IPS-15b (cell line): ENCODE measurements around the gene PARPBP.
A peak's percentile ranks its signal among the peaks of the same experiment; 100 is the strongest.
"Not testable (repeated sequence)": the region's sequence is repeated elsewhere in the genome, so short reads cannot be mapped to it uniquely, and the experiment has no call there.

Experiments
- H3K27me3 ChIP-seq: one replicate; pipeline ENCODE4 v1.6.1; 2013; ENCODE audit warnings: low read length; ENCODE audit not compliant: control insufficient read depth, insufficient read depth
- H3K36me3 ChIP-seq: one replicate; pipeline ENCODE4 v1.6.1; 2013; ENCODE audit warnings: low read length; ENCODE audit not compliant: control insufficient read depth, insufficient read depth
- H3K4me1 ChIP-seq: one replicate; pipeline ENCODE4 v1.6.1; 2013; ENCODE audit warnings: mild to moderate bottlenecking, low read length; ENCODE audit not compliant: control insufficient read depth, insufficient read depth
- H3K4me3 ChIP-seq: one replicate; pipeline ENCODE4 v1.5.1; 2013; ENCODE audit warnings: low read depth, low read length
- H3K9ac ChIP-seq: one replicate; pipeline ENCODE4 v1.6.1; 2013; ENCODE audit warnings: low read depth, mild to moderate bottlenecking, low read length
- H3K9me3 ChIP-seq: one replicate; pipeline ENCODE4 v1.6.1; 2013; ENCODE audit warnings: mild to moderate bottlenecking, low read length; ENCODE audit not compliant: control insufficient read depth, insufficient read depth

PARPBP gene

GRCh38 chr12:102116392-102116791 lies 3.6 kb upstream of the PARPBP start:
- H3K4me3 ChIP-seq, result no peak overlapping the region
- H3K9me3 ChIP-seq, result no peaks in the 10 kb centered on the region
- no peaks in the 10 kb centered on the region for H3K36me3 ChIP-seq
- H3K9ac ChIP-seq, result no peak overlapping the region
- H3K27me3 ChIP-seq, result no peaks in the 10 kb centered on the region
- H3K4me1 ChIP-seq, result peaks cover 4% of the 10 kb centered on the region

- Histone ChIP-seq H3K9me3 (no peaks in the 10 kb centered on the region), H3K36me3 (no peaks in the 10 kb centered on the region), H3K4me1 (no peaks in the 10 kb centered on the region), H3K9ac (peak overlapping the region; percentile 87), H3K4me3 (peak overlapping the region; percentile 97), H3K27me3 (no peaks in the 10 kb centered on the region)
Measured at GRCh38 chr12:102118874-102119273, 1.1 kb upstream of the PARPBP start.

GRCh38 chr12:102120564-102120873 lies 536 bp downstream of the PARPBP start:
- no peaks in the 10 kb centered on the region for H3K9me3 ChIP-seq
- no peaks in the 10 kb centered on the region for H3K4me1 ChIP-seq
- no peaks in the 10 kb centered on the region for H3K27me3 ChIP-seq
- H3K4me3 ChIP-seq, result peak overlapping the region; percentile 97
- peak overlapping the region; percentile 86 for H3K9ac ChIP-seq
- H3K36me3 ChIP-seq, result no peaks in the 10 kb centered on the region

- H3K4me1 ChIP-seq, result no peaks in the 10 kb centered on the region
- H3K4me3 ChIP-seq, result peak overlapping the region; percentile 97
- H3K9me3 ChIP-seq, result no peaks in the 10 kb centered on the region
- H3K9ac ChIP-seq, result peak overlapping the region; percentile 86
- no peaks in the 10 kb centered on the region for H3K36me3 ChIP-seq
- no peaks in the 10 kb centered on the region for H3K27me3 ChIP-seq
Measured at GRCh38 chr12:102120886-102121285, 903 bp downstream of the PARPBP start.

GRCh38 chr12:102121328-102121727 lies 1.3 kb downstream of the PARPBP start:
- Histone ChIP-seq H3K9ac (peak overlapping the region; percentile 27), H3K4me3 (peak overlapping the region; percentile 97)
- H3K27me3 ChIP-seq, H3K4me1 ChIP-seq, H3K36me3 ChIP-seq, H3K9me3 ChIP-seq: not testable (repeated sequence)

- not testable (repeated sequence) for H3K9me3 ChIP-seq, H3K4me1 ChIP-seq, H3K4me3 ChIP-seq, H3K9ac ChIP-seq, H3K36me3 ChIP-seq, H3K27me3 ChIP-seq
Measured at GRCh38 chr12:102130720-102131119, 10.7 kb downstream of the PARPBP start.

- not testable (repeated sequence) for H3K9me3 ChIP-seq, H3K27me3 ChIP-seq, H3K36me3 ChIP-seq, H3K9ac ChIP-seq, H3K4me1 ChIP-seq, H3K4me3 ChIP-seq
Measured at GRCh38 chr12:102131442-102131841, 11.5 kb downstream of the PARPBP start.

- not testable (repeated sequence) for H3K4me1 ChIP-seq, H3K9me3 ChIP-seq, H3K4me3 ChIP-seq, H3K9ac ChIP-seq, H3K36me3 ChIP-seq, H3K27me3 ChIP-seq
Measured at GRCh38 chr12:102137619-102138018, 17.6 kb downstream of the PARPBP start.

GRCh38 chr12:102142866-102143373 lies 22.9 kb downstream of the PARPBP start:
- not testable (repeated sequence) for H3K9ac ChIP-seq, H3K4me3 ChIP-seq, H3K4me1 ChIP-seq, H3K36me3 ChIP-seq, H3K27me3 ChIP-seq, H3K9me3 ChIP-seq

- no peaks in the 10 kb centered on the region for H3K36me3 ChIP-seq
- no peaks in the 10 kb centered on the region for H3K27me3 ChIP-seq
- H3K9me3 ChIP-seq, result no peaks in the 10 kb centered on the region
- H3K9ac ChIP-seq, result no peak overlapping the region
- no peaks in the 10 kb centered on the region for H3K4me1 ChIP-seq
- no peak overlapping the region for H3K4me3 ChIP-seq
Measured at GRCh38 chr12:102144221-102144620, 24.2 kb downstream of the PARPBP start.

- H3K4me3 ChIP-seq, H3K36me3 ChIP-seq: not testable (repeated sequence)
Measured at GRCh38 chr12:102147062-102147587, 27.1 kb downstream of the PARPBP start.

GRCh38 chr12:102155206-102155605 lies 35.2 kb downstream of the PARPBP start:
- not testable (repeated sequence) for H3K9ac ChIP-seq, H3K36me3 ChIP-seq, H3K4me1 ChIP-seq, H3K4me3 ChIP-seq, H3K27me3 ChIP-seq, H3K9me3 ChIP-seq

More at GRCh38 chr12:102147062-102147587, 27.1 kb downstream of the PARPBP start:
- not testable (repeated sequence) for H3K27me3 ChIP-seq, H3K4me1 ChIP-seq, H3K9me3 ChIP-seq, H3K9ac ChIP-seq

- Histone ChIP-seq H3K36me3 (no peaks in the 10 kb centered on the region), H3K27me3 (no peaks in the 10 kb centered on the region), H3K9me3 (no peaks in the 10 kb centered on the region), H3K4me1 (no peaks in the 10 kb centered on the region), H3K9ac (no peak overlapping the region), H3K4me3 (no peak overlapping the region)
Measured at GRCh38 chr12:102163383-102163782, 43.4 kb downstream of the PARPBP start.
